ENCODE data around the gene MAP3K4.
"Not testable (repeated sequence)": the region's sequence is repeated elsewhere in the genome, so short reads cannot be mapped to it uniquely, and the experiment has no call there.

The MAP3K4 gene

DNA sequence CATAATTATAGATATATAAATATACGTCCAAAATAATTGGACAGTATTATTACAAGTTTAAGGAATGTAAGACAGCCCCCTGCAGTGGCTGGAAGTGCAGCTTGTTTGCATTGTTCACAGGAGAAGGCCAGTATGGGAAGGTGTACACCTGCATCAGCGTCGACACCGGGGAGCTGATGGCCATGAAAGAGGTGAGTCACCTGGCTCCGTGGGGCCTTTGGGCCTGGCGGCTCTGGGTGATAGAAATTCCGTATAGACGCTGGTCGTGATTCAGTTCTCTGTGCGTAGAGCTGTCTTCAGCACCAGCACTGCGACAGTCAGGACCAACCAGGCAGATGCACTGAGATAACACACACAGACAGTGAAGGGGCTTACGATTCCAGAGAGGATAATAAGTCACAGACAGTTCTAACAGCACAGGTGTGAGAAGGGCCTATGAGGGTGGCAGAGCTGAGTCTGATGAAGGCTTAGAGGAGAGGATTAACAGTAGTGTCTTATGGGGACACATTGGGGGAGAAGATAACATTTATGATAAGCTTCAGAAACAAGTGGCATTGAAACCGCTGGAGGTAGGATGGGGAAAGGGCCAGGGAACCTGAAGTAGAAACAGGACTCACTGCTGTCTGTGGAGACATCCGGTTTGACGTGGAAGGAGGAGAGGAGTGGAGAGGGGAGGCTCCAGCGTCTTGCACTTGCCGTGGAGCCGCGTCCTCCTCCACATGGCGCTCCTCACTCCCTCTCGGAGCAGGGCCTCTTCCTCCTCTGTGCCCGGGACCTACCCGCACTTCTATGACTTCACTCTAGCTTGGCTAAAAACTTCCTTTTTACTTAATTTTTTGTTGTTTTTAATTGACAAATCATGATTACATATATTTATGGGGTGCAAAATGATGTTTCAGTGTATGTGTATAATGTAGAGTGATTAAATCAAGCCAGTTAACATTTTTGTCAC, 116.5 kb downstream of the MAP3K4 start:
- 94 to 96% methylated on average over 13 to 14 of the region's 23 CpGs for WGBS, 2 experiments (ENCODE audit: insufficient coverage in 2 of 2)
- peaks cover 94% of the 10 kb centered on the region for H3K36me3 ChIP-seq (ENCODE audit: control insufficient read depth, insufficient read depth, low read length)

DNA sequence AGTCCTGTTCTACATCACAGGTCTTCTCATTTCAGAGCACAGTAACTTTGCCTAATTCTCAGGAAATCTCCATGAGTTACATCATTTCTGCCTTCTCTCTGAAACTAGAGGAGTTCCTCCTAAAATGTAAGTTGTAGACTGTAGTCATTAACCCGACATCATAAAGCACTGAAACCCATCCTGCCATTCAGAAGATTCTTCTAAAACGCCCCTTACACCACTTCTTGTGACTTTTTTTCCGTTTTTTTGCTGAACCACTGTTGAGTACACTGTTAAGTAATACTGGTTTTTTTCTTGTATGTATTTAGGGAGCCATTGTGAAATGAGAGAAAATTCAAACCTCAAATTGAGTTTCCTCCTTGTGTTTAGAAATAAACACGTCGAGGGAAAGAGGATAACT, 117.3 kb downstream of the MAP3K4 start:
- Histone ChIP-seq H3K9me3 (ENCODE audit: control insufficient read depth, low read length) (no peaks in the 10 kb centered on the region), H3K4me3 (ENCODE audit: extremely low read depth, insufficient read depth, low read length, poor library complexity, severe bottlenecking) (no peak overlapping the region), H3K27ac (ENCODE audit: low read depth, low read length, severe bottlenecking) (no peak overlapping the region), H3K36me3 (ENCODE audit: control insufficient read depth, insufficient read depth, low read length) (peaks cover 94% of the 10 kb centered on the region), H3K4me1 (ENCODE audit: control insufficient read depth, insufficient read depth, low read length, poor library complexity, severe bottlenecking) (no peaks in the 10 kb centered on the region)
- 80% methylated on average over 2 of the region's 5 CpGs; no CpG with 5 or more reads in 1 of the 2 experiments for WGBS, 2 experiments (ENCODE audit: insufficient coverage in 2 of 2)

More for the DNA sequence above, 116.5 kb downstream of the MAP3K4 start:
- H3K4me3 ChIP-seq (ENCODE audit: extremely low read depth, insufficient read depth, low read length, poor library complexity, severe bottlenecking): no peak overlapping the region
- no peaks in the 10 kb centered on the region for H3K4me1 ChIP-seq (ENCODE audit: control insufficient read depth, insufficient read depth, low read length, poor library complexity, severe bottlenecking)
- no peaks in the 10 kb centered on the region for H3K9me3 ChIP-seq (ENCODE audit: control insufficient read depth, low read length)
- H3K27ac ChIP-seq (ENCODE audit: low read depth, low read length, severe bottlenecking): no peak overlapping the region

DNA sequence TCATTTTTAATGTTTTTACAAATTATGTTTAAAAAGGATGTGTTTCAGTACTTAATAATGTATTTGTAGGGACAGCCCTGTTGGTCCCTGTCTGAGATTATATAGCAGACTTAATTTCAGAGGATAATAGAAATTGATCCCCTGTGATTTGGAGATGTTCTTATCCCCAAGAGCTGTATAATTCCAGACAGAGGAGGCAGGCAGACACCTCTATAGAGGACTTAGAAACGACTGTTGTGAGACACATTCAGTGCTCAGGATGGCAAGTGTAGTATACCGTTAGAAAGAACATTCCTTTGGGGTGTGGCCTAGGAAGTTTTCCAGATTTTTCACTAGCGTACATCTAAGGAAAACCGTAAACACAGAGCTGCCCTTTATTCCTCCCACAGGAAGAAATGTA, 117.8 kb downstream of the MAP3K4 start:
- no peak overlapping the region for H3K27ac ChIP-seq (ENCODE audit: low read depth, low read length, severe bottlenecking)
- 88 to 95% methylated on average over 2 to 3 of the region's 4 CpGs for WGBS, 2 experiments (ENCODE audit: insufficient coverage in 2 of 2)
- H3K4me3 ChIP-seq (ENCODE audit: extremely low read depth, insufficient read depth, low read length, poor library complexity, severe bottlenecking): no peak overlapping the region
- H3K9me3 ChIP-seq (ENCODE audit: control insufficient read depth, low read length): no peaks in the 10 kb centered on the region
- no peaks in the 10 kb centered on the region for H3K4me1 ChIP-seq (ENCODE audit: control insufficient read depth, insufficient read depth, low read length, poor library complexity, severe bottlenecking)
- H3K36me3 ChIP-seq (ENCODE audit: control insufficient read depth, insufficient read depth, low read length): peaks cover 94% of the 10 kb centered on the region

DNA sequence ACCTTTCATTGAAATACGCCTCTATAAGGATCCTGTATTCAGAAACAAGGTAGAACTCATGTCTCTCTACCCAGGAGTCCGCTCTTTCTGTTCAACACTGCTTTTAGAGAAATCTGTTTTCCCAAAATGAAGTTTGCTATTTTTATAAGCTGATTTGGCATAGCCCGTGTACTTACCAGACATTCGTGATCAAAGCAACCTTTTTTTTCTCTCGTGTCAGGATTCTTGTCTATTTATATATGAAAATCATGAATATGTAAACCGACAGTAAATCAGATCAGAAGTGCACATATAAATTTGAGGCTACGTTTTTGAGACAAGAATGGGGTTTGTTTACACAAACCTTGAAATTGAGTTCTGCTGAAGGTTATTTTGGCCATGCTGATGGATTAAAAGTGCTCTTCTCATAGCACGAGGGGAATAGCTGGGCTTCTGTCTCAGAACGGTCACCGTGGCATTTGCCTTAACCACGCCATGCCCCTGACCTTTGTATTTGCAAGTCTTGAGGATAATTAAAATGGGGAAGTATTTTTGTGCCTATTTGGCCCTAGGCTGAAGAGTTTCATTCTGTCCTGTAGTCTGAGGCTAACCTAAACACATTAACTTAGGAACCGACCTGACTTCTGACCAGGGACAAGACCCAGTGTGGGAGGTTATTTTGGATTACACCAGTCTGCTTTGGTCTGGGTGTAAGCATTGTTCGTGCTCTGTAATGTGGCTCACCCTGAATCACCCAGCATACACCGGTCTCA, 118.6 kb downstream of the MAP3K4 start:
- Histone ChIP-seq H3K27ac (ENCODE audit: low read depth, low read length, severe bottlenecking) (no peak overlapping the region), H3K9me3 (ENCODE audit: control insufficient read depth, low read length) (no peaks in the 10 kb centered on the region), H3K4me3 (ENCODE audit: extremely low read depth, insufficient read depth, low read length, poor library complexity, severe bottlenecking) (no peak overlapping the region), H3K36me3 (ENCODE audit: control insufficient read depth, insufficient read depth, low read length) (peaks cover 93% of the 10 kb centered on the region), H3K4me1 (ENCODE audit: control insufficient read depth, insufficient read depth, low read length, poor library complexity, severe bottlenecking) (no peaks in the 10 kb centered on the region)
- 96 to 98% methylated on average over 11 of the region's 14 CpGs for WGBS, 2 experiments (ENCODE audit: insufficient coverage in 2 of 2)

DNA sequence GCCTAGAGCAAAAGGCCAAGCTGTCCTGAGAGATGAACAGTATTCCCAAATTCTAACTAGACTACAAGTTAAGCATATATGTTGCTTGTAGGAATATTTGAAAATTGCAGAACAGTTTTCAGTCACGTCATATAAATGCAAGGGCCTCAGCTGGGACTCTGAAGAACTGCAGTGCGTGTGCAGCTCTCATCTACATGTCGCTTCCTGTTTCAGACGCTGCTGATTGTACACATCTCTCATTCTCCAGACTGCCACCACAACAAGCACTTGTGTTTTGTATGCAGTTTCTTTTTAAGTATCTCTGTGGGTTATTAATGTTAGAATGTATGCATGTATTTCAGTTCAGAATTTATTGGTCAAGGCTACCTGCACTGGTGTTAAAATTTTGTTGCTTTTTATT, 119.7 kb downstream of the MAP3K4 start:
- Histone ChIP-seq H3K4me3 (ENCODE audit: extremely low read depth, insufficient read depth, low read length, poor library complexity, severe bottlenecking) (no peak overlapping the region), H3K9me3 (ENCODE audit: control insufficient read depth, low read length) (no peaks in the 10 kb centered on the region), H3K4me1 (ENCODE audit: control insufficient read depth, insufficient read depth, low read length, poor library complexity, severe bottlenecking) (no peaks in the 10 kb centered on the region), H3K27ac (ENCODE audit: low read depth, low read length, severe bottlenecking) (no peak overlapping the region), H3K36me3 (ENCODE audit: control insufficient read depth, insufficient read depth, low read length) (peaks cover 98% of the 10 kb centered on the region)
- 93 to 100% methylated on average over 2 to 3 of the region's 4 CpGs for WGBS, 2 experiments (ENCODE audit: insufficient coverage in 2 of 2)

DNA sequence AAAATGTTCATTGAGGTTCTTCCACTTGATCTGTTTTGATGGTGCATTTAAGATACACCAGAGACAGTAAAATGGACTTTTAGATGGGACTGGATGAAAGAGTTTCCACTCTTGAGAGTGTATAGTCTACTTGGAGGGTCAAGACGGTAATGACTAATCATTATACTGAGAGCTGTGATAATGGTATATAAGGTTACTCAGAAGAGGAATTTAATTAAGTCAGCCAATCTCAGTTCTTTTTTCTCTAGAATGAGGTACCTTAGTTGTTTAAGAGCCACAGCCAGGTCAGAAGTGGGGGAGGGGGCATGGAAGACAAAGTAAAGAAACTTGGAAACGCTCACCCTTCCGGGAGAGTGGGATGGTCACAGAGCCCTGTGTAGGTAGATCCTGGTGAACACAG, 123.9 kb downstream of the MAP3K4 start:
- Histone ChIP-seq H3K27ac (ENCODE audit: low read depth, low read length, severe bottlenecking) (no peak overlapping the region), H3K4me3 (ENCODE audit: extremely low read depth, insufficient read depth, low read length, poor library complexity, severe bottlenecking) (no peak overlapping the region), H3K36me3 (ENCODE audit: control insufficient read depth, insufficient read depth, low read length) (peaks cover 89% of the 10 kb centered on the region), H3K9me3 (ENCODE audit: control insufficient read depth, low read length) (no peaks in the 10 kb centered on the region), H3K4me1 (ENCODE audit: control insufficient read depth, insufficient read depth, low read length, poor library complexity, severe bottlenecking) (no peaks in the 10 kb centered on the region)
- WGBS, 2 experiments (ENCODE audit: insufficient coverage in 2 of 2): 85 to 100% methylated on average over 2 to 3 of the region's 3 CpGs

DNA sequence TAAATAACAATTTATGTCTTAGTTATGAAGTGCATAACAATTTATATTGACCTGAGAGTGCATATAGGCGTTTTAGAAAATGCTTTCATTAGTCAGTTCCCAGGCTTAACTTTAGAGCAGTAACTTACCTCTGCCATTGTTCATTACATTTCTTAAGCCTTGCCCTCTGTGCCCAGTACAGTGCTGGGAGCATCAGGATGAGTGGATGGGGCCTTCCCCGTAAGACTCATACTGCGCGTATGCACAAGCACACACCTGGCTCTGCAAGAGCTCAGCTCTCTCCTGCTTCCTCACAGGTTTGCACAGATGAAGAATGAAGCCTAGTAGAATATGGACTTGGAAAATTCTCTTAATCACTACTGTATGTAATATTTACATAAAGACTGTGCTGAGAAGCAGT, 125.0 kb downstream of the MAP3K4 start:
- H3K36me3 ChIP-seq (ENCODE audit: control insufficient read depth, insufficient read depth, low read length): peaks cover 78% of the 10 kb centered on the region
- no peak overlapping the region for H3K27ac ChIP-seq (ENCODE audit: low read depth, low read length, severe bottlenecking)
- no peak overlapping the region for H3K4me3 ChIP-seq (ENCODE audit: extremely low read depth, insufficient read depth, low read length, poor library complexity, severe bottlenecking)
- H3K4me1 ChIP-seq (ENCODE audit: control insufficient read depth, insufficient read depth, low read length, poor library complexity, severe bottlenecking): no peaks in the 10 kb centered on the region
- H3K9me3 ChIP-seq (ENCODE audit: control insufficient read depth, low read length): peaks cover under 1% of the 10 kb centered on the region
- no CpG with 5 or more reads among the region's 4 CpGs for WGBS, 2 experiments (ENCODE audit: insufficient coverage in 2 of 2)

DNA sequence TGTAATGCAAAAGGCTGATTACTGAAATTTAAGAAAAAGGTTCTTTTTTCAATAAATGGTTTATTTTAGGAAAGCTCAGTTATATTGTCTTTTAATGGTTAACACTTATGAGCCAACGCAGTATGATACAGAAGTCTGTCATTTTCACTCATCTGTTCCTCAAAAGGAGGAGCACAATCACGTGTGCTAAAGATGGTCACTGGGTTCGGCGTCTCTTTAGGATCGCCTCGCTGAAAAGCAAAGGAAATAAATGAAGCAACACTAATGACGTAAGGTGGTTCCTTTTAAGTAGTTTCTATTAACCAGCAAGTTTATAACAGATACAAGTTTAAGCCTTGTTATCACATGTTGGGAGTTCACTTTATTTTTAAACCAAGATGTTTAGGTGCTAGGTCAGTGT, 125.7 kb downstream of the MAP3K4 start:
- Histone ChIP-seq H3K4me1 (ENCODE audit: control insufficient read depth, insufficient read depth, low read length, poor library complexity, severe bottlenecking) (no peaks in the 10 kb centered on the region), H3K4me3 (ENCODE audit: extremely low read depth, insufficient read depth, low read length, poor library complexity, severe bottlenecking) (no peak overlapping the region), H3K27ac (ENCODE audit: low read depth, low read length, severe bottlenecking) (no peak overlapping the region), H3K36me3 (ENCODE audit: control insufficient read depth, insufficient read depth, low read length) (peaks cover 71% of the 10 kb centered on the region), H3K9me3 (ENCODE audit: control insufficient read depth, low read length) (peaks cover 6% of the 10 kb centered on the region)
- 98% methylated on average over 4 of the region's 7 CpGs; no CpG with 5 or more reads in 1 of the 2 experiments for WGBS, 2 experiments (ENCODE audit: insufficient coverage in 2 of 2)

DNA sequence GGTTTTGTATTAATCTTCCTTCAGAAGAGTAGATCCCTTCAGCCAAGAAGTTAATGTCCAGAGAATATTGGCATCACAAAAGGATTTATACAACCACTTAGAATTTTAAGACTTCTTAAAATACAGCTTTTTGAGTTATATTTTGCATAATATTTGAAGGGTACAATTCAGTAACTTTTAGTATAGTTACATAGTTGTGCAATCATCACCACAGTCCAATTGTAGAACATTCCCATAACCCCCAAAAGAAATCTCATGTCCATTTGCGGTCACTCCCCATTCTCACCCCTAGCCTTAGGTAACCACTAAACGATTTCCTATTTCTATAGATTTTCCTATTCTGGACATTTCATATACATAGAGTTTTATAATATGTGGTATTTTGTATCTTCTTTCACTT, 126.4 kb downstream of the MAP3K4 start:
- peaks cover 9% of the 10 kb centered on the region for H3K9me3 ChIP-seq (ENCODE audit: control insufficient read depth, low read length)
- no peak overlapping the region for H3K4me3 ChIP-seq (ENCODE audit: extremely low read depth, insufficient read depth, low read length, poor library complexity, severe bottlenecking)
- H3K4me1 ChIP-seq (ENCODE audit: control insufficient read depth, insufficient read depth, low read length, poor library complexity, severe bottlenecking): no peaks in the 10 kb centered on the region
- no CpG with 5 or more reads among the region's 2 CpGs for WGBS, 2 experiments (ENCODE audit: insufficient coverage in 2 of 2)
- H3K36me3 ChIP-seq (ENCODE audit: control insufficient read depth, insufficient read depth, low read length): peaks cover 69% of the 10 kb centered on the region
- no peak overlapping the region for H3K27ac ChIP-seq (ENCODE audit: low read depth, low read length, severe bottlenecking)

DNA sequence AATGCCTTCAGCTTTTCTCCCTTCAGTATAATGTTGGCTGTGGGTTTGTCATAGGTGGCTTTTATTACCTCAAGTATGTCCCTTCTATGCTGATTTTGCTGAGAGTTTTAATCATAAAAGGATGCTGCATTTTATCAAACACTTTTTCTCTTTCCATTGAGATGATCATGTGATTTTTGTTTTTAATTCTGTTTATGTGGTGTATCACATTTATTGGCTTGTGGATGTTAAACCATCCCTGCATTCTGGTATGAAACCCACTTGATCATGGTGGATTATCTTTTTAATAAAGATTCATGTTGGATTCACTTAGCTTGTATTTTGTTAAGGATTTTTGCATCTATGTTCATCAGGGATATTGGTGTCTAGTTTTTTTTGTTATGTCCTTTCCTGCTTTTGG, 131.8 kb downstream of the MAP3K4 start:
- H3K4me1 ChIP-seq (ENCODE audit: control insufficient read depth, insufficient read depth, low read length, poor library complexity, severe bottlenecking); H3K4me3 ChIP-seq (ENCODE audit: extremely low read depth, insufficient read depth, low read length, poor library complexity, severe bottlenecking); H3K27ac ChIP-seq (ENCODE audit: low read depth, low read length, severe bottlenecking): not testable (repeated sequence)
- Histone ChIP-seq H3K36me3 (ENCODE audit: control insufficient read depth, insufficient read depth, low read length) (peaks cover 46% of the 10 kb centered on the region), H3K9me3 (ENCODE audit: control insufficient read depth, low read length) (peaks cover 37% of the 10 kb centered on the region)

Data from mesodermal cell (in vitro differentiated cells).